VCaP (cell line): ENCODE measurements around the gene FLYWCH2.
A peak's percentile ranks its signal among the peaks of the same experiment; 100 is the strongest.

Experiments used
- H3K27ac ChIP-seq: fragments of 450-650 bp; 2 replicates; pipeline ENCODE4 v1.5.1; 2017
- CTCF ChIP-seq: fragments of 450-650 bp; conservative IDR thresholded peaks from 2 replicates; pipeline ENCODE4 v1.5.1; 2017; ENCODE audit warnings: mild to moderate bottlenecking, moderate library complexity

The FLYWCH2 gene

GRCh38 chr16:2865651-2866050 is 17.4 kb upstream of the FLYWCH2 start:
- H3K27ac ChIP-seq = no peak overlapping the region
- no peak for TF ChIP-seq CTCF

- no peak for TF ChIP-seq CTCF
- no peak overlapping the region for H3K27ac ChIP-seq
These were observed 16.6 kb upstream of the FLYWCH2 start for GRCh38 chr16:2866431-2866830.

- no peak for TF ChIP-seq CTCF
These were observed 15.4 kb upstream of the FLYWCH2 start for GRCh38 chr16:2867661-2867986.

GRCh38 chr16:2867987-2868789 is 14.8 kb upstream of the FLYWCH2 start:
- TF ChIP-seq CTCF = peak; percentile 91
- H3K27ac ChIP-seq = peak overlapping the region; percentile 83

More at GRCh38 chr16:2867661-2867986, 15.4 kb upstream of the FLYWCH2 start:
- H3K27ac ChIP-seq = peak overlapping the region; percentile 83

GRCh38 chr16:2871926-2872325 is 11.1 kb upstream of the FLYWCH2 start:
- H3K27ac ChIP-seq = no peak overlapping the region
- TF ChIP-seq CTCF = no peak

GRCh38 chr16:2874032-2874911 is 8.7 kb upstream of the FLYWCH2 start:
- TF ChIP-seq CTCF = no peak
- peak overlapping the region; percentile 70 for H3K27ac ChIP-seq

GRCh38 chr16:2874912-2875362 is 8.1 kb upstream of the FLYWCH2 start:
- H3K27ac ChIP-seq = peak overlapping the region; percentile 70
- peak; percentile 91 for TF ChIP-seq CTCF
